ENCODE data around the gene ITPKB. TPM values are rescaled to one million over a fixed set of nuclear protein-coding genes. Genes with fewer than 3 reads are reported as not detected.

ITPKB gene
- polyA plus RNA-seq, 1 of the 3 experiments (the other 2 are of a cell fraction) = 2.4 TPM

GRCh38 chr1:226651732-226652105 lies 87.4 kb downstream of the ITPKB start:
- whole genome bisulfite sequencing (ENCODE audit: low lambda C conversion rate) = 92% methylated on average over 4 of the region's 4 CpGs

More at GRCh38 chr1:226651732-226652105, 87.4 kb downstream of the ITPKB start:
- Histone ChIP-seq H3K36me3 (replicated peaks in 1 of 2; ENCODE audit: control insufficient read depth in 1 of 2, insufficient read depth in 2 of 2, low read length in 1 of 2) (no peaks in the 10 kb centered on the region), H3K79me2 (ENCODE audit: insufficient read depth) (no peaks in the 10 kb centered on the region), H2AFZ (ENCODE audit: low read depth) (no peak overlapping the region), H3K9me2 (no peaks in the 10 kb centered on the region), H3K27ac (ENCODE audit: low read depth in 2 of 2, low read length in 1 of 2) (no peak overlapping the region), H3K4me3 (ENCODE audit: low read depth in 2 of 2, low read length in 1 of 2) (no peak overlapping the region), H3K9ac (no peak overlapping the region), H3K27me3 (ENCODE audit: insufficient read depth) (no peaks in the 10 kb centered on the region), H3K9me3 (no peaks in the 10 kb centered on the region), H3K4me1 (ENCODE audit: control insufficient read depth in 1 of 2, insufficient read depth in 2 of 2, low read depth in 1 of 2, low read length in 1 of 2) (peaks cover 20 to 23% of the 10 kb centered on the region in 2 experiments; a peak in 3 of 4 replicates), H3K4me2 (no peak overlapping the region), H3F3A (replicated peaks; ENCODE audit: insufficient read depth) (no peaks in the 10 kb centered on the region), H4K20me1 (ENCODE audit: insufficient read depth) (no peaks in the 10 kb centered on the region)
- TF ChIP-seq ELF1 (IDR thresholded peaks at IDR 0.05) (no peak), EP300 (IDR thresholded peaks at IDR 0.05; ENCODE audit: borderline replicate concordance in 1 of 2, low read depth in 1 of 2, low read length in 1 of 2) (no peak), CHD2 (IDR thresholded peaks at IDR 0.05; ENCODE audit: low read length, partially characterized antibody) (no peak), TAF1 (IDR thresholded peaks at IDR 0.05; ENCODE audit: borderline replicate concordance, low read depth, low read length) (no peak), USF1 (IDR thresholded peaks at IDR 0.05; ENCODE audit: borderline replicate concordance, low read depth) (no peak), MXI1 (IDR thresholded peaks at IDR 0.05; ENCODE audit: low read depth, low read length) (no peak), RXRA (IDR thresholded peaks at IDR 0.05; ENCODE audit: borderline replicate concordance, low read depth) (no peak), FOSL2 (IDR thresholded peaks at IDR 0.05; ENCODE audit: borderline replicate concordance, low read depth) (no peak), EZH2phosphoT487 (IDR thresholded peaks at IDR 0.05; ENCODE audit: borderline replicate concordance, low read depth) (no peak), USF2 (IDR thresholded peaks at IDR 0.05; ENCODE audit: borderline replicate concordance, low read depth, low read length) (no peak), ZBTB33 (IDR thresholded peaks at IDR 0.05; ENCODE audit: borderline replicate concordance, low read depth) (no peak), MAX (IDR thresholded peaks at IDR 0.05; ENCODE audit: low read depth) (no peak), RFX5 (IDR thresholded peaks at IDR 0.05; ENCODE audit: low read length) (no peak), GATA2 (CRISPR knock-in tag; IDR thresholded peaks at IDR 0.05) (no peak), SIN3A (IDR thresholded peaks at IDR 0.05; ENCODE audit: borderline replicate concordance, low read depth, low read length) (no peak)
- ChIA-PET CTCF (interaction anchor here (1.1 to 2.2 kb wide), 4 partner anchors 10 to 25 kb away, joined by 3 to 7 read pairs (median 4); no protein-coding TSS in a partner anchor), POLR2A (no interaction called here)
- no peak for DNase-seq
